ENCODE measurements around the gene ZBTB20.

Gene ZBTB20

GRCh38 chr3:114447545-114447944, 699.5 kb downstream of the ZBTB20 start:
- H3K27ac ChIP-seq (ENCODE audit: low read length): no peak overlapping the region
- no peak for ATAC-seq (ENCODE audit: insufficient read depth, low read depth)
- no peak overlapping the region for H3K4me2 ChIP-seq (ENCODE audit: insufficient read depth, low read length)

GRCh38 chr3:114446600-114446999, 700.5 kb downstream of the ZBTB20 start:
- ATAC-seq (ENCODE audit: insufficient read depth, low read depth): no peak
- H3K27ac ChIP-seq (ENCODE audit: low read length): no peak overlapping the region
- no peak for TF ChIP-seq CTCF (IDR thresholded peaks at IDR 0.05; ENCODE audit: borderline replicate concordance, extremely low read depth, low read length, poor library complexity, severe bottlenecking)
- no peak for TF ChIP-seq EZH2 (IDR thresholded peaks at IDR 0.05; ENCODE audit: borderline replicate concordance, low read depth, low read length, severe bottlenecking)

More at GRCh38 chr3:114447545-114447944, 699.5 kb downstream of the ZBTB20 start:
- Histone ChIP-seq H3K27me3 (ENCODE audit: insufficient read depth, low read length, poor library complexity) (no peaks in the 10 kb centered on the region), H3K4me1 (ENCODE audit: insufficient read depth, low read length) (no peaks in the 10 kb centered on the region), H3K9ac (ENCODE audit: low read depth, low read length) (no peak overlapping the region), H4K20me1 (ENCODE audit: insufficient read depth, low read length) (no peaks in the 10 kb centered on the region), H2AFZ (ENCODE audit: low read depth, low read length) (no peak overlapping the region), H3K79me2 (ENCODE audit: insufficient read depth, low read length) (no peaks in the 10 kb centered on the region), H3K36me3 (ENCODE audit: insufficient read depth, low read length) (no peaks in the 10 kb centered on the region), H3K4me3 (ENCODE audit: low read depth in 1 of 2, low read length in 2 of 2) (no peak overlapping the region), H3K9me3 (ENCODE audit: insufficient read depth, low read length, severe bottlenecking) (no peaks in the 10 kb centered on the region)
- no peak for DNase-seq
- TF ChIP-seq EZH2 (IDR thresholded peaks at IDR 0.05; ENCODE audit: borderline replicate concordance, low read depth, low read length, severe bottlenecking) (no peak), CTCF (IDR thresholded peaks at IDR 0.05; ENCODE audit: borderline replicate concordance, extremely low read depth, low read length, poor library complexity, severe bottlenecking) (no peak)

GRCh38 chr3:114445233-114445632, 701.9 kb downstream of the ZBTB20 start:
- Histone ChIP-seq H3K9ac (ENCODE audit: low read depth, low read length) (no peak overlapping the region), H3K27ac (ENCODE audit: low read length) (no peak overlapping the region), H3K9me3 (ENCODE audit: insufficient read depth, low read length, severe bottlenecking) (no peaks in the 10 kb centered on the region), H3K4me3 (ENCODE audit: low read depth in 1 of 2, low read length in 2 of 2) (no peak overlapping the region), H3K4me1 (ENCODE audit: insufficient read depth, low read length) (no peaks in the 10 kb centered on the region), H3K36me3 (ENCODE audit: insufficient read depth, low read length) (no peaks in the 10 kb centered on the region), H3K79me2 (ENCODE audit: insufficient read depth, low read length) (no peaks in the 10 kb centered on the region), H3K4me2 (ENCODE audit: insufficient read depth, low read length) (no peak overlapping the region), H2AFZ (ENCODE audit: low read depth, low read length) (no peak overlapping the region), H3K27me3 (ENCODE audit: insufficient read depth, low read length, poor library complexity) (no peaks in the 10 kb centered on the region), H4K20me1 (ENCODE audit: insufficient read depth, low read length) (no peaks in the 10 kb centered on the region)
- DNase-seq (no peak), ATAC-seq (ENCODE audit: insufficient read depth, low read depth) (no peak)
- TF ChIP-seq CTCF (IDR thresholded peaks at IDR 0.05; ENCODE audit: borderline replicate concordance, extremely low read depth, low read length, poor library complexity, severe bottlenecking) (no peak), EZH2 (IDR thresholded peaks at IDR 0.05; ENCODE audit: borderline replicate concordance, low read depth, low read length, severe bottlenecking) (no peak)

More at GRCh38 chr3:114446600-114446999, 700.5 kb downstream of the ZBTB20 start:
- H4K20me1 ChIP-seq (ENCODE audit: insufficient read depth, low read length): no peaks in the 10 kb centered on the region
- H3K9me3 ChIP-seq (ENCODE audit: insufficient read depth, low read length, severe bottlenecking): no peaks in the 10 kb centered on the region
- no peak overlapping the region for H3K4me3 ChIP-seq (ENCODE audit: low read depth in 1 of 2, low read length in 2 of 2)
- no peaks in the 10 kb centered on the region for H3K4me1 ChIP-seq (ENCODE audit: insufficient read depth, low read length)
- no peak for DNase-seq
- no peaks in the 10 kb centered on the region for H3K79me2 ChIP-seq (ENCODE audit: insufficient read depth, low read length)
- H3K9ac ChIP-seq (ENCODE audit: low read depth, low read length): no peak overlapping the region
- no peak overlapping the region for H3K4me2 ChIP-seq (ENCODE audit: insufficient read depth, low read length)
- H3K27me3 ChIP-seq (ENCODE audit: insufficient read depth, low read length, poor library complexity): no peaks in the 10 kb centered on the region
- H2AFZ ChIP-seq (ENCODE audit: low read depth, low read length): no peak overlapping the region
- no peaks in the 10 kb centered on the region for H3K36me3 ChIP-seq (ENCODE audit: insufficient read depth, low read length)

DNA sequence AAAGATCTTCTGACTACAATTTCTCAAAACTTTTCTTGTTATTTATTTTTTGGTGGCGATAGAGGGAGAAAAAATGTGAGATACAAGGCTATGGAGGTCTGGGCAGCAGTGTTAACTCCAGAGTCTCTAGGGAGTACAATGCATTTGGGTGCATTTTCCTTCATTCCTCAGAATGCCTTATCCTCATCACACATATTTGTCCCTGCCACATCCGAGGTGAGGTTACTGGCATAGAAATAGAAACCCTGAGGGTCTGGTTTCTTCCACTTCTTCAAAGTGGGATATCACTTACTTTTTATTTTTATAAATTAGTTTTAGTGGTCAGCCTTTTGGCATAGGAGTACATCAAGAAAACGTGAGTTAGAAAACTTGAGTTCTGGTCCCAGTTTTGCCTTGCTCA, 702.9 kb downstream of the ZBTB20 start:
- Histone ChIP-seq H3K9ac (ENCODE audit: low read depth, low read length) (no peak overlapping the region), H4K20me1 (ENCODE audit: insufficient read depth, low read length) (no peaks in the 10 kb centered on the region), H3K27me3 (ENCODE audit: insufficient read depth, low read length, poor library complexity) (no peaks in the 10 kb centered on the region), H3K27ac (ENCODE audit: low read length) (no peak overlapping the region), H3K79me2 (ENCODE audit: insufficient read depth, low read length) (no peaks in the 10 kb centered on the region), H2AFZ (ENCODE audit: low read depth, low read length) (no peak overlapping the region), H3K36me3 (ENCODE audit: insufficient read depth, low read length) (no peaks in the 10 kb centered on the region), H3K4me1 (ENCODE audit: insufficient read depth, low read length) (no peaks in the 10 kb centered on the region), H3K4me3 (ENCODE audit: low read depth in 1 of 2, low read length in 2 of 2) (no peak overlapping the region), H3K4me2 (ENCODE audit: insufficient read depth, low read length) (no peak overlapping the region), H3K9me3 (ENCODE audit: insufficient read depth, low read length, severe bottlenecking) (no peaks in the 10 kb centered on the region)
- DNase-seq (no peak), ATAC-seq (ENCODE audit: insufficient read depth, low read depth) (no peak)
- TF ChIP-seq EZH2 (IDR thresholded peaks at IDR 0.05; ENCODE audit: borderline replicate concordance, low read depth, low read length, severe bottlenecking): no peak
- no peak for TF ChIP-seq CTCF (IDR thresholded peaks at IDR 0.05; ENCODE audit: borderline replicate concordance, extremely low read depth, low read length, poor library complexity, severe bottlenecking)

All from DND-41 (cell line).